IPS-11a (cell line): ENCODE data around the gene CFAP53.
"Not testable (repeated sequence)": the region's sequence is repeated elsewhere in the genome, so short reads cannot be mapped to it uniquely, and the experiment has no call there.

Experiments
- H3K4me3 ChIP-seq: one replicate; pipeline ENCODE4 v1.5.1; 2013; ENCODE audit warnings: low read depth, low read length, control low read depth

CFAP53 gene

GRCh38 chr18:50273203-50274043 lies 7.1 kb upstream of the CFAP53 start:
- H3K4me3 ChIP-seq, result no peak overlapping the region

- no peak overlapping the region for H3K4me3 ChIP-seq
Observed at GRCh38 chr18:50272568-50272967, 6.3 kb upstream of the CFAP53 start.

- peak overlapping the region; percentile 41 for H3K4me3 ChIP-seq
Observed at GRCh38 chr18:50268022-50268747, 1.9 kb upstream of the CFAP53 start.

- H3K4me3 ChIP-seq, result no peak overlapping the region
Observed at GRCh38 chr18:50262977-50263376, 3.3 kb downstream of the CFAP53 start.

- H3K4me3 ChIP-seq, result no peak overlapping the region
Observed at GRCh38 chr18:50250935-50251334, 15.4 kb downstream of the CFAP53 start.

GRCh38 chr18:50249576-50249975 lies 16.7 kb downstream of the CFAP53 start:
- no peak overlapping the region for H3K4me3 ChIP-seq

- no peak overlapping the region for H3K4me3 ChIP-seq
Observed at GRCh38 chr18:50247561-50247960, 18.7 kb downstream of the CFAP53 start.

- H3K4me3 ChIP-seq, result not testable (repeated sequence)
Observed at GRCh38 chr18:50241768-50242167, 24.5 kb downstream of the CFAP53 start.

- H3K4me3 ChIP-seq, result no peak overlapping the region
Observed at GRCh38 chr18:50240080-50240563, 26.2 kb downstream of the CFAP53 start.

GRCh38 chr18:50232419-50232818 lies 33.9 kb downstream of the CFAP53 start:
- H3K4me3 ChIP-seq, result no peak overlapping the region

- H3K4me3 ChIP-seq, result no peak overlapping the region
Observed at GRCh38 chr18:50231621-50232020, 34.7 kb downstream of the CFAP53 start.

- H3K4me3 ChIP-seq, result not testable (repeated sequence)
Observed at GRCh38 chr18:50220249-50220648, 46.0 kb downstream of the CFAP53 start.

GRCh38 chr18:50218432-50219197 lies 47.7 kb downstream of the CFAP53 start:
- H3K4me3 ChIP-seq, result no peak overlapping the region

- no peak overlapping the region for H3K4me3 ChIP-seq
Observed at GRCh38 chr18:50209311-50209710, 57.0 kb downstream of the CFAP53 start.

- no peak overlapping the region for H3K4me3 ChIP-seq
Observed at GRCh38 chr18:50207722-50208121, 58.6 kb downstream of the CFAP53 start.

GRCh38 chr18:50203801-50204604 lies 62.3 kb downstream of the CFAP53 start:
- no peak overlapping the region for H3K4me3 ChIP-seq

- H3K4me3 ChIP-seq, result no peak overlapping the region
Observed at GRCh38 chr18:50201476-50202018, 64.7 kb downstream of the CFAP53 start.

GRCh38 chr18:50199921-50200320 lies 66.4 kb downstream of the CFAP53 start:
- no peak overlapping the region for H3K4me3 ChIP-seq

GRCh38 chr18:50199346-50199855 lies 66.9 kb downstream of the CFAP53 start:
- no peak overlapping the region for H3K4me3 ChIP-seq

GRCh38 chr18:50196261-50196660 lies 70.0 kb downstream of the CFAP53 start:
- H3K4me3 ChIP-seq, result no peak overlapping the region
